Rectal smooth muscle tissue (tissue), 1 donor: ENCODE data around the gene DLG2.

Experiments
- H3K27ac ChIP-seq: one replicate; pipeline ENCODE4 v1.7.0; 2013; ENCODE audit warnings: low read depth, low read length, inconsistent platforms
- H3K27me3 ChIP-seq: one replicate; pipeline ENCODE4 v1.7.0; 2013; ENCODE audit warnings: low read length; ENCODE audit not compliant: control insufficient read depth, insufficient read depth
- H3K36me3 ChIP-seq: one replicate; pipeline ENCODE4 v1.7.0; 2013; ENCODE audit warnings: low read length; ENCODE audit not compliant: control insufficient read depth, insufficient read depth
- H3K4me1 ChIP-seq: one replicate; pipeline ENCODE4 v1.7.0; 2013; ENCODE audit warnings: low read length; ENCODE audit not compliant: control insufficient read depth, insufficient read depth
- H3K4me3 ChIP-seq: one replicate; pipeline ENCODE4 v1.7.0; 2013; ENCODE audit warnings: low read length
- H3K9ac ChIP-seq: one replicate; pipeline ENCODE4 v1.7.0; 2013; ENCODE audit warnings: low read length

Gene DLG2

DNA sequence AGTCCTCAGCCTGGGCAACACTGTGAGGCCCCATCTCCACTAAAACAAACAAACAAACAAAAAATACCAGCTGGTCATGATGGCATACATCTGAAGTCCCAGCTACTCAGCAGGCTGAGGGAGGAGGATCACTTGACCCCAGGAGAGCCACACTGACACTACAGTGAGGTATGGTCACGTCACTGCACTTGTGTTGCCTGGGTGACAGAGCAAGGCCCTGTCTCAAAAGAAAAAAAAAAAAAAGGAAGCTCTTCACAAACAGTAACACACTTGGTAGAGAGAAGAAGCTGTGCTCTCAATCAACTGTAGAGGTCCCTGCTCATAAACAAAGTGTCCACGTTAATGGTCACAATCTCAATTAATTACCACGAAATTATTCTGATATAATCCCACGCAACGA, 1939.4 kb downstream of the DLG2 start:
- Histone ChIP-seq H3K9ac (no peak overlapping the region), H3K27ac (no peak overlapping the region), H3K4me1 (peaks cover 4% of the 10 kb centered on the region), H3K4me3 (no peak overlapping the region), H3K36me3 (no peaks in the 10 kb centered on the region), H3K27me3 (no peaks in the 10 kb centered on the region)

DNA sequence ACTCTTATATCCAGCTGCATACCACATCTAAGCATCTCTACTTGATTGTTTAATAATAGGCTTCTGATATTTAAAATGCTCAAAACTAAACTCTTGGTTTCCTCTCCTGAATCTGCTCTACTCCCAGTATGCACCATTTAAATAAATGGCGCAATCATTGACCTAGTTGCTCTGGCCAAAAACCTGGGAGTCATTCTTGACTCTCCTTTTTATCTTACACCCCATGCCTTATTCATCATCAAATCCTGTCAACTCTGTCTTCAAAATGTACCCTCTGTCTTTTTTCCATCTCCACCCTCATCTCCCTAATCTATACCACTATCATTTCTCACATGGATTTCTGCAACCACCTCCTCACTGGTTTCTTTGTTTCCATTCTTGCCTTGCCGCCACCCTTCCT, 1941.4 kb downstream of the DLG2 start:
- no peak overlapping the region for H3K4me3 ChIP-seq
- H3K36me3 ChIP-seq: no peaks in the 10 kb centered on the region
- H3K27me3 ChIP-seq: no peaks in the 10 kb centered on the region
- peaks cover under 1% of the 10 kb centered on the region for H3K4me1 ChIP-seq
- no peak overlapping the region for H3K9ac ChIP-seq
- no peak overlapping the region for H3K27ac ChIP-seq

DNA sequence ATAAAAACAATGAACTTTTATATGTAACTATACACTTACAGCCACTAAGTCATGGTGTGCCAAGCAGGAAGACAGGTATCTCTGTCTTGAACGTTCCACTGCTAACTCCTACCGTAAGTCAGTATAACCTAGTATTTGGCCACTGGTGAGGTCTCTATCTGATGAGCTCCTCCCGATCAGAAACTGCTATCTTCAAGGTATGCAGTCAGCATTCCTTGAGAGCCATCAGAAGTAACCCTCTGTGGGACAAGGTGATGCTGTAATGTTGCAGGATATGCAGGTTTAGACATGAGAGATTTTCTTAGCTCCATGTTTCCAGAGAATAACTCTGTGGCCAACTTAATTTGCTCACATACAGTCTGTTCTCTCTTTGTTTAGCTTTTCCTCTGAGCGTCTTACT, 1943.1 kb downstream of the DLG2 start:
- Histone ChIP-seq H3K36me3 (no peaks in the 10 kb centered on the region), H3K4me1 (no peaks in the 10 kb centered on the region), H3K4me3 (no peak overlapping the region), H3K27ac (no peak overlapping the region), H3K9ac (no peak overlapping the region), H3K27me3 (no peaks in the 10 kb centered on the region)

DNA sequence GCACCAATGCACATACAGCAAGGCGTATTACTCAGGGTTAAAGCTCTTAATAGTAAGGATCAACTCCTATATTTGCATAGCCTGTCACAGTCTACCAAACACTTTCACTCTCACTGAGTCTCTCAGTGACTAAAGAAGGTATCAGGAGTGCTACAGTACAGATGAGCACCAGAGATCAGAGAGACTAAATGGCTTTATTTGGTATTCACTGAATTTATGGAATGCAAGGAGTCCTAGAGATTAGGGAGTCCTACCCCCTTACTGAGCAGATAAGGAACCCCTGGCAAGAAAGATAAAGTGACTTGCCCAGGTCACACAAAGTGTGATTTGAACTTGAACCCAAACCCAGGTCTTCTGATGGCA, 1944.6 kb downstream of the DLG2 start:
- Histone ChIP-seq H3K27me3 (no peaks in the 10 kb centered on the region), H3K9ac (no peak overlapping the region), H3K4me3 (no peak overlapping the region), H3K4me1 (no peaks in the 10 kb centered on the region), H3K27ac (no peak overlapping the region), H3K36me3 (no peaks in the 10 kb centered on the region)

DNA sequence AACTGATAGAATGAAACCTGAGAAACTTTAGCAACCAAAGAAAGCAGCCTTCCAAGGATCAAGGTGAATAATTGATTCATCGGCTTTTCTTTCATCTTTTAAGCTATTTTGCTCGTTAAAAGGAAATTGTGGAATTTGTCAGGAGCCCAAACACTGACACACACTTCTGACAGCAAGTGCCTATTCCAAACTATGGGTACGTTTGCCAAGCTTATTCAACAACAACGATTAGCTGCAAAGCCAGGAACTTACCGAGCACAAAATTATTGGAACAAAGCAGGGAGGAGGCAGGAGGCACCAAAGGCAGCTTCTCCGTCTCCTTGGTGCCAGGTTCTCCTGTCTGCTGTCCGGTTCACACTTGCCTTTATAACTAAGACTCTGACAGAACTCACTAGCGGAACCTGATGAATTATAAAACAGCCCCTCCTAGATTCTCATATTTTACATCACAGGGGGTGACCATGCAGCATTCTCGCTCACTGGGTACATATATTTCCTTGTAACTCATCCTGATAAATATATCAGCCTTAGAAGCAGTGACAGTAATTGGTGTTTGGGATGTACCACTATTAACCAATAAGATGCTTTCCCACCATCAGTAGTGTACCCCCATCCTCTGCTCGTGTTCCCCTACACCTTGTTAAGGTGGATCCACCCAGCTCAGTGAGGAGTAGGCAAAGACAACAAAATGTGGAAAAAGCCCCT, 1945.1 kb downstream of the DLG2 start:
- H3K36me3 ChIP-seq: no peaks in the 10 kb centered on the region
- no peak overlapping the region for H3K9ac ChIP-seq
- H3K4me3 ChIP-seq: no peak overlapping the region
- no peaks in the 10 kb centered on the region for H3K27me3 ChIP-seq
- H3K27ac ChIP-seq: no peak overlapping the region
- H3K4me1 ChIP-seq: no peaks in the 10 kb centered on the region

DNA sequence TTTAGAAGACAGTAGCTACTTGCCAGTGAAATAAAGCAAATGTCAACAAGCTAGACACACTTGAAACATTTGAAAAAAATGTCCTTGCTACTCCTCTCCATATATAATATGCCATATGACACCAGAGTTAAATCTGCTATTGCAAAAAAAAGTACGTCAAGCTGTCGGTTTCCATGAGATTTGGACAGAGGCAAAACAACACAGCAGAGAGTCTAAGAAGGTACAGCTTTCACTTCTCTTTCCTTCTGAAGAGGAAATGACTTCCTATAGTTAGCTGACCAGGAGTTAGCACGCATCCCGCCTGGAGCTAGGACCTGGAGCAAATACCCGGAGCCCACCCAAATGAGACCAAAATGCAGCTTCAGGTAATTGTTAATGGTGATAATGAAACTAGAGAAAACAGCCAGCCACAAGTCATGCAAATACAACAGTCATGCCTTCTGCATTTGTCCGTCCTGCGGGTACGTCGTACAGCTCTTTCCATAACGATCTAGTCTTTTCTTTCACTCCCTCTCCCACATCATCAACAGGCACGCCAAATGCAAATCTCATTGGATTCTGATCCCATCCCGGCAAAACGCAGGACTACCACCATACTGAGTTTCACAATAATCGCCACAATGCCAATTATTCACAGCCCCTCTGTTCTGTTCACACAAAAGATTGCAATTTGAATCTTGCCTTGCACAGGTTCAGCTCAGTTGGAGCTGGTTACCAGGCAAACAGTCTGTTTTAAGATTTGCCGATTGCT, 1945.9 kb downstream of the DLG2 start:
- H3K4me3 ChIP-seq: no peak overlapping the region
- no peak overlapping the region for H3K9ac ChIP-seq
- H3K36me3 ChIP-seq: no peaks in the 10 kb centered on the region
- H3K27me3 ChIP-seq: no peaks in the 10 kb centered on the region
- no peak overlapping the region for H3K27ac ChIP-seq
- no peaks in the 10 kb centered on the region for H3K4me1 ChIP-seq

DNA sequence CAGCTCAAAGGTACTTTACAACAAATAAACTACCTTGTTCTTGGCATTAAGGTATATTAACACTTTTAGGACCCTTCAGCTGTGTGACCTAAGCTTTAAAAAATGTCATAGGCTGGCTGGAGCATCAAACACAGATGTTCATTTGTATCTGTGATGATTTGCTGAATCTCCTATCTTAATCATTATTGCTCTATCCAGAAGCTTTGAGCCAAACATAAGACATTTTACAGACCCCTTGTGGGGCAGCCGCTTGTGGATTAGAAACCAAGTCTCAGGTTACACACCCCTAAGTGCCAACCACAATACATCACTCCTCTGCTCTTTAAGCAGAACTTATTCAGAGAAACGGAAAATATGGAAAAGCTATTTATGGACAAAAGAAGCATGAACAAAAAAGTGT, 1946.8 kb downstream of the DLG2 start:
- H3K9ac ChIP-seq: no peak overlapping the region
- no peak overlapping the region for H3K27ac ChIP-seq
- no peaks in the 10 kb centered on the region for H3K4me1 ChIP-seq
- no peaks in the 10 kb centered on the region for H3K27me3 ChIP-seq
- no peak overlapping the region for H3K4me3 ChIP-seq
- H3K36me3 ChIP-seq: no peaks in the 10 kb centered on the region

DNA sequence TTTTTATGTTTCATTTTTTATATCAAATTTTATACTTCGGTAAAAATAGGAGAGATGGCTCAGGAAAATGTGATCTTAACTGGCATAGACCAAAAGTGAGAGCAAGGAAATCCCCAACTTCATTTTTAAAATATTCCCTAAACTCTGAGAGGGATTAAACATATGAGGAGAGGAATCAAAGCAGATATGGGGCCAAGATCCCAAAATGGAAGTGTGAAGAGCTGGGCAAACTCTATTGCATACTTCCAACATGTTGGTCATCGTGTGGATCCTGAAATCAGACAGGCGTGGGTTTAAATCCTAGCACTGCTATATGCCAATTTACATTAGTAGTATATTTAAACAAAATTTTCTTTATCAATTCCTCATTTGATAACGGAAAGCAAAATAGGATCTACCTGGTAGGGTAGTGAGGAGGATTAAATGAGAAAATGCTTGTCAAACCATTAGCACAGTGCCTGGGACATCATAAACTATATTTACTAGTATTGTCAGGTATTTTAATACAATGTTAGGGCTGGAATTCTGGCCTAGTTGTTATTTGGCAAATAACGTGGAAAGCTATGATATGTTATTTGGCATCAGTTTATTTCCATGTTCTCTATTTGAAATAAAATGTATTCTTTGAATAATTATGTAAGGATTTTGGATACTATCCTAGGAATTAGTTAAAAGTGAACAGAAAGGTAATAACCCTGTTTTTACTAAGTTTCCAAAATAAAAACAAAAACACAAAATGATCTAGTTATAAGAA, 1948.1 kb downstream of the DLG2 start:
- Histone ChIP-seq H3K27ac (no peak overlapping the region), H3K27me3 (no peaks in the 10 kb centered on the region), H3K36me3 (no peaks in the 10 kb centered on the region), H3K9ac (no peak overlapping the region), H3K4me3 (no peak overlapping the region), H3K4me1 (no peaks in the 10 kb centered on the region)

DNA sequence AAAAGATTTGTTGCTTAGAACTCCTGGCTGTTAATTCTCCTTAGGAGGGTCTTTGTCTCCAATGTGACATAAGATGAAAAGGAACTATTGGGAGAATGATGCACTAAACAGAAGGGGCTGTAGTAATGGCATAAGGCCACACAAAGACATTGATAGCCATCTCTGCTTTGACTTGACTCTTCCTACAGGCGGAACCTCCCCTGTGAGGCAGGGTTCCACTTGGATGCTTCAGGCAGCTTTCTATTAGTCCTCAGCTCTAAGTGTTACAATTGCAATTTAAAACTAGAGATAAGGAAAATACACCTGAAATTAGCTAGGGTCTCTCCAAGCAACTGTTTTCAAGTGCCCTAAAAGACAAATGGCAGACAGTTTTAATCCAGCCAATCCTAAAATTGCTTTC, 1949.4 kb downstream of the DLG2 start:
- Histone ChIP-seq H3K4me3 (no peak overlapping the region), H3K27ac (no peak overlapping the region), H3K36me3 (no peaks in the 10 kb centered on the region), H3K4me1 (no peaks in the 10 kb centered on the region), H3K9ac (no peak overlapping the region), H3K27me3 (no peaks in the 10 kb centered on the region)

DNA sequence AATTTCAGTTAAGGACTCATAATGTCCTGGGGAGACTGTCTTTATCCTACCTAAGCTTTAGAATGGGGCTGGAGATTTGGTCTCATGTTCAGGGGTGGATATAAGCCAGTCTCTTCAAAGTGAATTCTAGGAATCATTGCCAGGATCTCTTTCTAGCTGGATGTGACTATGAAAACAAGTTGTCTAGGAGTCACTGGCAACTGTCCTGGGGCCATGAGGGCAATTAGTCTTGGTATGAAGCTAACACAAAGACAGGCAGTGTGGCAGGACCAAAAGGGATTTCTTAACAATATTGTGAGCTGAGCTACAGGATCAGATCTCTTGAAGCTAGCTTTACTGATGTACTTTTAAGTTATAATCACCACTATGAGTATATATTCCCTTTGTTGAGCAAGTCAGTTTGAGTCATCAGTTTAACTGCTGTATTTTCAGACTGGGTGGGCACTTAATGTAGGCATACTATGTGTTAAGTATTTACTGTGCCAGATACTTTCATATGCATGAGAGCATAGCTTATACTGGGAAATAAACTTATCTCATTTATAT, 1951.0 kb downstream of the DLG2 start:
- no peak overlapping the region for H3K27ac ChIP-seq

DNA sequence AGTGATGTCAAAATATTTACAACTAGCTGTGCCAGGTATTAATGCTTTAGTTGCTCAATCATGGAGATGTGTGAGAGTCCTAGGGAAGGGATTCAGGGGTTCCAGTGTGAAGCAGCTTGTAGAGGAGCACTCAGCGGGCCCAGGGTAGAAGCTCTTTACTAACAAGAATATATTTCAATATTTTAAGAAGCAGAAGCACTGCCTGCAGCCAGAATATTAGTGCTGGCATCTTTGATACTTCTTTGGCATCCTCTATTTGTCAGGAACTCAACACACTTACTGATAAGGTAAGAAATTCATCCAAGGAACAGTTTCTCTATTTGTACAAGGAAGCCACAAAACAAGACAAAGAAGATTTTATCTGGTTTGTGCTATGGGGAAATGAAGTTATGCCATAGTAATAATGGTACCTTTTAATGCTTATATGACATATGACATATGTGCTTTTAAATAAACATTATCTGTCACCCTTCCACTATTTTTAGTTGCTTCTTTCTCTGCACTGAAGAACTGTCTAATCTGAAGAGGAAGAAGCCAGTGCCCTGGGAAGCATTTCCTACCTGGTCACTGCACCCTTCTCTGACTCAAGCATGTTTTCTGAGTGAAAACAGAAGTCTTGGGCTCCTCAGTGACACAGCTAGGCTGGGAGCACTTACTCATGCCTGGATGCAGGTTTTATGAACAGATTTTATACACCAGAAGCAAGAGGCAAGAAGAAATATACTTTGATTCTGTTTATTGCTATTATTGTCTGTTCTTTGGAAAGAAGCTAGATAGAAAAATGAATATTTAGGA, 1952.8 kb downstream of the DLG2 start:
- Histone ChIP-seq H3K4me1 (no peaks in the 10 kb centered on the region), H3K9ac (no peak overlapping the region), H3K36me3 (no peaks in the 10 kb centered on the region), H3K27ac (no peak overlapping the region), H3K27me3 (no peaks in the 10 kb centered on the region), H3K4me3 (no peak overlapping the region)

More for the DNA sequence above, 1951.0 kb downstream of the DLG2 start:
- Histone ChIP-seq H3K27me3 (no peaks in the 10 kb centered on the region), H3K4me1 (no peaks in the 10 kb centered on the region), H3K36me3 (no peaks in the 10 kb centered on the region), H3K4me3 (no peak overlapping the region), H3K9ac (no peak overlapping the region)

DNA sequence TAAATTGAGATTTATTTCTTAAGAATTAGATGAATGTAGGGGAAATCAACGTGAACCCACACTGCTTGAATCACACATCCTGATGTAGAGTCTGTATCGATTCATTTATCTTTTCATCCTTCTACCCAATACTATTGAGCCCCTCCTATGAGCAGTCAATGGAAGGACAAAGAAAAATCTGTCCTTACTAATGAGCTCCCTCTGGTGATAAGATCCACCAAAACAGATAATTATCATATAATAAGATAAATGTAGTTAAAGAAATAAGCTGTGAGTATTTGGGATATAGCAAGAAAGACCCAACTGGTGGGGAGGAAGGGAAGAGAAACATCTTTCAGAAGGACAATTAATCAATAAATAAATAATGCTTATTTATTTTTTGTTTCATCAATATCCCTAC, 1955.9 kb downstream of the DLG2 start:
- H3K27me3 ChIP-seq: no peaks in the 10 kb centered on the region
- no peak overlapping the region for H3K27ac ChIP-seq
- no peaks in the 10 kb centered on the region for H3K4me1 ChIP-seq
- no peak overlapping the region for H3K4me3 ChIP-seq
- H3K36me3 ChIP-seq: no peaks in the 10 kb centered on the region
- H3K9ac ChIP-seq: no peak overlapping the region
